Measurements from ENCODE around the gene RGS17.

DNA sequence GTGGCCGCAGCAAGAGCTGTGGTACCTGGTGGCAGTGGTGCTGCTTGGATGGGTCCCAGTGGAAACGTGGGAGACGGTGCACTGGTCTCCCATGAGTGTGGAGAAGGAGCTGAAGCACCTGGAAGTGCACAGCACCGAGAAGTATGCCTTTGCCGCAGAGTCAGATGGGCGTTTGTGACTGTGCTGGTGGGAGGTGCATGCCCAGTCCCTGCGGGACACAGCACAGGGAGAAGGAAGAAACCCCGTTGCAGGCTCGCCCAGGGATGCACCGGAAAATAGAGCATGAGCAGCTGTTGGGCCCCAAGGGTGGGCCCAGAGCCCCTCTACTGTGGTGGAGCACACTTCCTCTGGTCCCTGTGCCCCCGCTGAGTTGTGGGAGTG lies 19.3 kb upstream of the RGS17 start:
- TF ChIP-seq, protein P1, sequence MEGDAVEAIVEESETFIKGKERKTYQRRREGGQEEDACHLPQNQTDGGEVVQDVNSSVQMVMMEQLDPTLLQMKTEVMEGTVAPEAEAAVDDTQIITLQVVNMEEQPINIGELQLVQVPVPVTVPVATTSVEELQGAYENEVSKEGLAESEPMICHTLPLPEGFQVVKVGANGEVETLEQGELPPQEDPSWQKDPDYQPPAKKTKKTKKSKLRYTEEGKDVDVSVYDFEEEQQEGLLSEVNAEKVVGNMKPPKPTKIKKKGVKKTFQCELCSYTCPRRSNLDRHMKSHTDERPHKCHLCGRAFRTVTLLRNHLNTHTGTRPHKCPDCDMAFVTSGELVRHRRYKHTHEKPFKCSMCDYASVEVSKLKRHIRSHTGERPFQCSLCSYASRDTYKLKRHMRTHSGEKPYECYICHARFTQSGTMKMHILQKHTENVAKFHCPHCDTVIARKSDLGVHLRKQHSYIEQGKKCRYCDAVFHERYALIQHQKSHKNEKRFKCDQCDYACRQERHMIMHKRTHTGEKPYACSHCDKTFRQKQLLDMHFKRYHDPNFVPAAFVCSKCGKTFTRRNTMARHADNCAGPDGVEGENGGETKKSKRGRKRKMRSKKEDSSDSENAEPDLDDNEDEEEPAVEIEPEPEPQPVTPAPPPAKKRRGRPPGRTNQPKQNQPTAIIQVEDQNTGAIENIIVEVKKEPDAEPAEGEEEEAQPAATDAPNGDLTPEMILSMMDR (IDR thresholded peaks at IDR 0.05), result no peak
- TF ChIP-seq POLR2A (IDR thresholded peaks at IDR 0.05), result no peak

Measured in uterus (tissue), 2 donors.